GM23338 (cell line): ENCODE measurements around the gene MBLAC1.

Experiments used
- CREB1 ChIP-seq: fragments of 250-450 bp; sonication (Bioruptor Pico); IDR thresholded peaks from 2 replicates; pipeline ENCODE4 v1.5.0; 2020; ENCODE audit warnings: low read depth, mild to moderate bottlenecking, moderate library complexity
- CTCF ChIP-seq, 2 experiments: fragments of 200-600 bp in 1 of 2; sonication (generic) in 1 of 2; conservative IDR thresholded peaks; 2 replicates each; pipeline versions ENCODE4 v1.5.1 to v1.6.1; 2016 to 2017; ENCODE audit warnings: antibody characterized with exemption in 2 of 2, low read depth in 2 of 2, mild to moderate bottlenecking in 2 of 2, moderate library complexity in 1 of 2
- EZH2 ChIP-seq: fragments of 200-600 bp; sonication (generic); IDR thresholded peaks from one replicate; pipeline ENCODE4 v1.8.0; 2017; ENCODE audit warnings: antibody characterized with exemption, mild to moderate bottlenecking, low read depth; ENCODE audit not compliant: unreplicated experiment
- EZH2phosphoT487 ChIP-seq: fragments of 200-600 bp; sonication (generic); IDR thresholded peaks from one replicate; pipeline ENCODE4 v1.8.1; 2018; ENCODE audit warnings: antibody characterized with exemption; ENCODE audit not compliant: unreplicated experiment
- JUNB ChIP-seq: IDR thresholded peaks from one replicate; pipeline ENCODE4 v1.6.1; 2016; ENCODE audit warnings: antibody characterized with exemption; ENCODE audit not compliant: unreplicated experiment
- NANOG ChIP-seq: IDR thresholded peaks from 2 replicates; pipeline ENCODE4 v1.6.1; 2016; ENCODE audit warnings: antibody characterized with exemption, borderline replicate concordance
- POLR2AphosphoS5 ChIP-seq: IDR thresholded peaks from 2 replicates; pipeline ENCODE4 v1.6.1; 2016; ENCODE audit warnings: antibody characterized with exemption, low read depth
- REST ChIP-seq: IDR thresholded peaks from one replicate; pipeline ENCODE4 v1.6.1; 2018; ENCODE audit warnings: antibody characterized with exemption; ENCODE audit not compliant: unreplicated experiment
- STAT1 ChIP-seq: IDR thresholded peaks from one replicate; pipeline ENCODE4 v1.6.1; 2016; ENCODE audit warnings: antibody characterized with exemption; ENCODE audit not compliant: unreplicated experiment
- ZNF114 ChIP-seq: fragments of 250-450 bp; sonication (Bioruptor Pico); IDR thresholded peaks from 2 replicates; pipeline ENCODE4 v1.5.0; 2020; ENCODE audit warnings: mild to moderate bottlenecking, moderate library complexity
- ZNF331 ChIP-seq: fragments of 250-450 bp; sonication (Bioruptor Pico); IDR thresholded peaks from 2 replicates; pipeline ENCODE4 v1.5.0; 2020; ENCODE audit warnings: low read depth, mild to moderate bottlenecking, moderate library complexity
- TF ChIP-seq, protein P1 (sequence below): IDR thresholded peaks from 2 replicates; pipeline ENCODE4 v1.6.1; 2016; ENCODE audit warnings: antibody characterized with exemption

- no peak; a peak in 1 of 4 replicates for TF ChIP-seq CTCF (conservative IDR thresholded peaks at IDR 0.05; ENCODE audit: low read depth in 2 of 2)
- no peak for TF ChIP-seq CREB1 (CRISPR knock-in tag)
- TF ChIP-seq EZH2 = no peak
- no peak for TF ChIP-seq EZH2phosphoT487
- no peak for TF ChIP-seq POLR2AphosphoS5
- TF ChIP-seq REST = no peak
- TF ChIP-seq JUNB = no peak
- TF ChIP-seq STAT1 = no peak
- TF ChIP-seq ZNF114 (CRISPR knock-in tag) = no peak
- no peak for TF ChIP-seq NANOG
- TF ChIP-seq, protein P1, sequence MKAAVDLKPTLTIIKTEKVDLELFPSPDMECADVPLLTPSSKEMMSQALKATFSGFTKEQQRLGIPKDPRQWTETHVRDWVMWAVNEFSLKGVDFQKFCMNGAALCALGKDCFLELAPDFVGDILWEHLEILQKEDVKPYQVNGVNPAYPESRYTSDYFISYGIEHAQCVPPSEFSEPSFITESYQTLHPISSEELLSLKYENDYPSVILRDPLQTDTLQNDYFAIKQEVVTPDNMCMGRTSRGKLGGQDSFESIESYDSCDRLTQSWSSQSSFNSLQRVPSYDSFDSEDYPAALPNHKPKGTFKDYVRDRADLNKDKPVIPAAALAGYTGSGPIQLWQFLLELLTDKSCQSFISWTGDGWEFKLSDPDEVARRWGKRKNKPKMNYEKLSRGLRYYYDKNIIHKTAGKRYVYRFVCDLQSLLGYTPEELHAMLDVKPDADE = no peak
- no peak for TF ChIP-seq ZNF331
Measured at GRCh38 chr7:100157334-100158228, 30.8 kb downstream of the MBLAC1 start.
